GM18526 (cell line): ENCODE measurements around the gene PRKN.

ENCODE experiments used
- POLR2A ChIP-seq: IDR thresholded peaks from 3 replicates; pipeline ENCODE4 v1.6.1; 2011; ENCODE audit not compliant: insufficient read length; ENCODE audit errors: extremely low read depth

The PRKN gene

DNA sequence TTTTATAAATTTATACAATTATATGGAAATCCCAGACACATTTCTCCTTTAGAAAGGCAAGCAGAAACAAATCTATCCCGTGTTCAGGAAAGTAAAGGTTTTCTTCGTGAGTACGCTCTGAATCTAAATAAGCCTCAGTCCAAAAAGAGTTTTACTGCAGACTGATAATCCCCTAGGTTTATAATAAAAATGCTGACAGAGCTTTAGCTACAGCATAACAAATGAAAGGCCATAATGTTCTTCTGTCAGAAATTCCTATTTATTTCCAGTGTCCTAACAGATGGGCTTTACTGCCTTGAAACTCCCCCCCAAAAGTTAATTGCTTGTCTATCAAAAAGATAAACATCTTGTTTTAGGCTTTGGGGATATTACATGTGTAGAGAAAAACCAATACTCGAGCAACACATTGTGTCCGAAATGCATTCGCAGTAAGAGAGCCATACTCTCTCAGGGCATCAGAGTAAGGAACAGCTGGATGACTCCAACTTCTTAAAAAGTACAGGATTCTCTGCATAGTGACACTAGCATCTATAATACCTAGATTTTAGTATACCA, 109.0 kb downstream of the PRKN start:
- no peak for TF ChIP-seq POLR2A

DNA sequence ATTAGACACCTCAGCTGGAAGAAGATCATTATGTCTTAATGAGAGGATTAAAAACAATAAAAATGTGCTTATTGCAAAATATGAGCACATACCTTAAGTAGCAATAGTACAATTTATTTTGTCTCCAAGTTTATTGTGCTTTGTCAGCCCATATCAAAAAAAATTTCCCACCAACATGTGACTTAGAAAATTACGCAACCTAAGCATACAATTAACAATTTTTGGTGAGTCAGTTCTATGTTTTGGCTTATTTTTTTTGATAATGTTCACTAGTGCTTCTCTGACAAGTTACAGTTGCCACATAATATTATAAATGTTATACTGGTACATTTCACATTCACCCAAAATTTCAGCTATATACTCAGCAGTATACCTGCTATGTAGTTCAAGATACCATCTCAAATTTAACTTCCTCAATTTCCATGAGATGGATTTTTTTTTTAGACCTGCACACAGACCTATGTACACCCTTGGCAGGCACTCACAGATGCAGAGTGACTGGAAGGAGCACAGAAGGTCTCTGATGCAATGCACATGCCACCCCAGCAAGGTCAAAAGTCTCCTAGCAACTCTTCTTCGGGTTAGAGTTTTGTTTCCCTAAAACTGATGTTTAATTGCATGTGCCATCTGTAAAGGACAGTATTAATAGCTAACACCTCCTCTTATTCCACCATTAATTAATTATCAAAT, 112.4 kb downstream of the PRKN start:
- no peak for TF ChIP-seq POLR2A

DNA sequence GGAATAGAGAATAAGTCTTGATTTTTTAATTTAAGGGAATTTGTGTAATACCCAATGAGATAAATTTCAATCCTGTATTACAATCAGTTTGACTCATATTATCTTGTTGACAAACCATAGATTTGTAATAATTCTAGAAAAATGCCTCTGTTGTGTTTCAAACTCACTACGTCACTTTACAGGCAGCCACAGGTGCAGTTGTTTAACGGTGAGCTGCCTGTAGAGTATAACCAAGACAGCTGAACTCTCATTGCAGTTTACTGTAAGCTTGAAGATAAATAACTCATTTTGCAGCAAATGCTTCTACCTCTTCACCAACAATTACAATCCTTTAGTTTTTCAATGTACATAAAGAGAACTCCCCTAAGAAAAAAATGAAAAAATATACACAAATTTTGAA, 114.3 kb downstream of the PRKN start:
- TF ChIP-seq POLR2A, result no peak

DNA sequence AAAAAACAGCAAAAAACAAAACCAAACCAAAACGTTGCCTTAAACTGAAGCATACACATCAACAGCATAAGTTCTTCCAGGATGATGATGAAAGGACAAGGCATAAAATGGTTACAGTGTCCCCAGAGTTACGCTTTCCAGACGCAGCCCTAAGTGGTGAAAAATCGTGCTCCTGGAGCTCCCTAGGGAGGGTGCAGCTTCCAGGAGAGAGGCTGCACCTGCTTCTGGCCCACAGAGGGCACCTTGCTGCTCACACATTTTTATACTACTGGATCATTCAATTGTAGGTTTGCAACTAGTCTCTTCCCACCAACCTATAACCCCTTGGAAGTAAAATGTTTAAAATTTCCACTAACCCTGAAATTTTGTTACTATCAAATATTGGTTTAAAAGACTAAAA, 115.0 kb downstream of the PRKN start:
- TF ChIP-seq POLR2A, result no peak

DNA sequence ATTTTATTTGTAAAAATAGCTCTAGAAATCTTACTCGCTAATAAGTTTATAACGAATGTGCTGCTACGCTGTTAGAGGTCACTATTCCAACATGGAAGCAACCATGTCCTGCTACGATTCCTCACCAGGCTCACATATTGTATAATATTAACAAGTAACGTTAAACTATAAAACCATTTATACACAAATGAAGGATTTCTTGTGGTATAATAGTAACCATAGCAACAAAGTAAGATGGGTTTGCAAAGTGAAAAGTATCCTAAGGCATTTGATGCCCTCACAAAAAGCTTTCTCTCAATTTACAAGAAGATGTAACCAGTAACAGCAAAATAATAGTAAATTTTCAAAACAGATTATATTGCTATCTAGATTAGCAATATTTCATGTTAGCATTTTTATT, 117.2 kb downstream of the PRKN start:
- no peak for TF ChIP-seq POLR2A

DNA sequence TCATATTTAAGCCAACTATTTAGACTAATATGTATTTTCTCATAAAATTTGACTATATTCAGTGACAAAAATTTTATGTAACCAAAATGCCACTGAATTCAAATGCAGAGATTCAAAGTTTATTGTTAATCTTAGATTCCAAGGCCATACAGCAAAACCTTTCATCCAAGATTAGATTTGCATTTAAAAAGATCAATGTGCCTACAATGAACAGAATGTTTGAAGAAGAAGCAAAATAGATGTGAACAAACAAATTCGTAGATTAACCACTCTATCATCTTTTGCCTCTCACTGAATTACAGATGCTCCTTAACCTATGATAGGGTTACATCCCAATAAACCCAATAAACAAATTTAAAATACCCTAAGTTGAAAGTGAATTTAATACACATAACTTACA, 121.7 kb downstream of the PRKN start:
- TF ChIP-seq POLR2A, result no peak

DNA sequence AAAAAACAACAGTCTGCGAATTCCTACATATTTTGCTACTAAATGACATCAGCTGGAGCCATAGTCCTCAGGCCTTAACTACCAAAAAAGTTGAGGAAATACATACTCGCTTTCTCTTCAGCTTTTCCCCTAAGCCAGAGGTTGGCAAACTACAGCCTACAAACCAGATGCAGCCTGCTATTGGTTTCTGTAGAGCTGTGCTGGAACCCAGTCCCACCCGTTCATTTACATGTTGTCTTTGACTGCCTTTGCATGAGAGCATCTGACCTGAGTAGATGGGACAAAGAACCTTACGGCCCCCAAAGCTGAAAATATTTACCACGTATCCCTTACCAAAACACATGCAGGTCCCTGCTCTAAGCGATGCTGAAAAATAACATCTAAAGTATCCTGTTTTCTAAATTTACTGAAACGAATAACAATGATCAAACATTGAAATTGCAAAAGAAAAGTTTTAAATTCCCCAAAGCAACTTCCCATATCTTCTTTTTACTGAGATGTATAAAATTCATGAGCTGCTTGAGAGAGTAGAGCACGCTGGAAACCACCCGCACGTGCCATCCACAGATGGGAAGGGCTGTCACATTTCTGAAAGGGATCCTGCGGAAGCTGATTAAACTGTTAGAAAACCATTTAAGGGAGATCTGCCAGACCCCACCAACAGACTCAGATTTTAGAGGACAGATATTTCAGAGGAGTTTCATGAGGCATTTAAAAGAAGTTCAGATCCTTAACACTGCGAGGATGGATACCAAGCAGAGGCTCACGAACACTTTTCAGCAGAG, 124.1 kb downstream of the PRKN start:
- TF ChIP-seq POLR2A, result no peak

DNA sequence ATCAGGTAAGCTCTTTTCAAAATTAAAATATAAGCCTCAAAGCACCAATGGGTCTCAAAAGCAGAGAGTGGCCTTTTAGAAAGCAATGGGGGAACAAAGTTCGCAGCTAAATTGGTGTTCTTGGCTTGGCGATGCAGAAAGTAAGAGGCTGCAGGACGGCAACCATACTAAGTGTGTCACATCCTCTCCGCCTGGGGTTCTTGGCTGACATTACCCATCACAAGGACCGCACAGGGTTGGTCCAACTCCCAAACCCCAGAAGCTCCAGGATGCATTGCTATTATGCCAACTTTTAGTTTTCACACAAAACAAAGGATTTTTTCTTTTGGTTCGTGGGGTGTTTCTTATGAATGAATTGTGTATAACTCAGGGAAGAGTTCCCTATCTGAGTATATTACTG, 124.8 kb downstream of the PRKN start:
- no peak for TF ChIP-seq POLR2A

DNA sequence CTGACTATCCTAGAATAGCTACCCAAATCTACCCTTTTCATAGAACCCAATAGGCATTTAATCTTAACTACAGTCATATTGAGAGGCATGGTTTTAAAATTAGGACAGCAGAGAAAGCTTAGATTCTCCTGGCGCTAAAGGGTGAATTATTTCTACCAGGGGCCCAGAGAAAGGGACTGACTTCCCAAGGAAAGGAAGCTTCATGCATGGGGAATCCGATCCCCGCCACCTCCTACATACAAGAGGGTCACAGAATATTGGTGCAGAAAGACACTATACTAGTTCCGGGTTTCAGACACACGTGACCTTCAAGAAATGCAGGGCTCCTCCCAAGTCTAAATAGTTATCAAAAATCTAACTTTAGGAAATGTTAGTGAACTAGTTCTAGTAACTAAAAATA, 130.9 kb downstream of the PRKN start:
- no peak for TF ChIP-seq POLR2A

DNA sequence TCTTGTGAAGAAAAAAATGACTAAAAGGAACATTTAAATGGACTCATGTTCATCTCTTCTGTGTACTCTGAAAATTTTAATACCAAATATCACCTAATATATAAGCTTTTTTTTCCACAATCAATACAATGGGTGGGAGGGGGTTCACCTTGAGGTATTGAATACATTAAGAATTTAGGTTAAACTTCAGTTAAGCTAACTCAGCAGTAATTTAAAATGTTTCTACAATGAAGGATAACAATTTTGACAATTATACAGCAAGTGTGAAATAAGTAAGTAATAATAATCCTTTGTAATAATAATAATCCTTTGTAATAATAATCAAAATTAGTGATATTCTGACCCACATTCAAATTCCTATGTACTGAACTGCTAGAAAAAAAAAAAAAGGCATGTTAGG, 136.0 kb downstream of the PRKN start:
- TF ChIP-seq POLR2A, result no peak

DNA sequence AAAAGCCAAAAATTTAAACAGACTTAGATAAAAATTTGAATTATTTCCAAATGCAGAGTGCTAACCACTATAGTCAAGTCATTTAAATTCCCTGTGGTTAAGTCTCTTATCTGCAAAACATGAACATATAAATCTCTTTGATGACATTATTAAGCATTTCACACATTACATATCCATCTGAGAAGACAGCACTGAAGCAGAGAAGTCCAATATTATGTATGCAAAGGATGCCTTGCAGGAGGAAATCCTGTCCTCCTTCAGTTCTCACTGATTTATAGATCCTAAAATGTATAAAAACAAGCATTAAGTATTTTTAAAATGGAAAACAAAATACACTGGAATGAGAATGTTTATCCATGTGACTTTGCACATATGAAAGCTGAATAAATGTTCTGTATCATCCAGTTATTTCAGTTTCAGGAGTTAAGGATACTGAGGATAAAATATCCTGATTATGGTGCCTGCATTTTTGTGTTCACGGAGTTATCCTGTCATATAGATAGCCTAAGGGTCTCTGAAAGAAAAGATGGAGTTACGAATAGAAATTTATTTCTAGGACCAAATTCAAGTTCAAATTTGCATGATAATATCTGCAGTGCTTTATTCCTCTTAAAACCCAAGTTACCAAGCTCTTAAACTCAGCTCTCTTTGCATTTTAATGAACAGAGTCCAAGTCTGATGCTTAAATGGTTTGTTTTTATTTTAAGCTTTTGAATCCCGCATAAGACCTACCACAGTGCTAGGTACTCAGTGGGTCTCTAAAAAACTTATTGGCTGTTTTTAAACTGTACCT, 145.4 kb downstream of the PRKN start:
- TF ChIP-seq POLR2A, result no peak

DNA sequence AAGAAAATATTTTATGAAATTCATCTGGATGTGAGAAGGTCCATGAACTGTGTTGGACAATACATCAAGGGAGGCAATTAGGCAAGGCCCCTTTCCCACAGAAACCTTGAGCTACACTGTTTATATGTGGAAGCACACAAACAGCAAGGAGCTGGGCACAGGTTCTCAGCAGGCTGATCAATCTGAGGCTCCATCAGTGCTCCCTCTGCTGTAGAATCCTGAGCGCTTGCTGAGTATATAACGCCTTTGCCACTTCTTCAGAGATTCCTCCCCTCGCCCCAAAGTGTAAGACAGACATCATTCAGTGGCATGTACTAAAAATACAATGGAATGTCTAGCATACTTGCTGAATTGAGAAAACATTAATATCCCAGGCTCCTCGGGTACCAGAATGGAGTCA, 146.9 kb downstream of the PRKN start:
- TF ChIP-seq POLR2A, result no peak

DNA sequence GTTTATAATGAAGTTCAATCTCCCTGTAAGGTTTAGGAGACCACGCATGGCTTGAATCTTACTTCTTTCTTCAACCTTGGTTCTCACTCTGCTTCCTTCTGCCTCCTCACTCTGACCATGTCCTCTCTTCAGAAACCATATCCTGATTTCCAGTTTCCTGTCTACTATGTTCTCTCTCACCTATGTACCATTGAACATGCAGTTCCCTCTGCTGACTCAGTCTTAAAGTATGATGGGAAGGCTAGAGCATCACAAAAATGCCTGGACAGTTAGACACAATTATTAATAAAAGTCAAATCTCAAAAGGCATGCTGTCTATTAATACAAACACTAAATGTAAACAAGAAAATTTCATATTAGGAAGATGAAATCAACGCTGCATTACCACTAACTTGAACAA, 151.6 kb downstream of the PRKN start:
- TF ChIP-seq POLR2A, result no peak

DNA sequence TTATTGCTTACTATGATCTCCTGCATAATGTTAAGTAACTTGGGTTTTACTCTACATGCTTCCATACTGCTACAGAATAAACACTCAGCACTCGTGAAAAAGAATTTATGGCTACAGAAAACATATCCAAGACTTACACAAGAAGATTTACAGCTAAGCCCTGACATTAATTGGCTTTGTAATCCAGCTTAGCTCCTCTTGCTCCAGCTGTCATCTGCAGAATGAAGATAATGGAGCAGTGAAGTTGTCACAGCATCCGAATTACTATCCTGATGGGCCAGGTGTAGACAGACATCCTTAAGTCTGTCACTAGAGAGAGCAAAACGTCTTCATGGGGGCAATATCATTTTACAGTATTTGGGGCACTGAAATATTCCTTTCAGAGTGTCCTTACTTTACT, 155.3 kb downstream of the PRKN start:
- TF ChIP-seq POLR2A, result no peak

DNA sequence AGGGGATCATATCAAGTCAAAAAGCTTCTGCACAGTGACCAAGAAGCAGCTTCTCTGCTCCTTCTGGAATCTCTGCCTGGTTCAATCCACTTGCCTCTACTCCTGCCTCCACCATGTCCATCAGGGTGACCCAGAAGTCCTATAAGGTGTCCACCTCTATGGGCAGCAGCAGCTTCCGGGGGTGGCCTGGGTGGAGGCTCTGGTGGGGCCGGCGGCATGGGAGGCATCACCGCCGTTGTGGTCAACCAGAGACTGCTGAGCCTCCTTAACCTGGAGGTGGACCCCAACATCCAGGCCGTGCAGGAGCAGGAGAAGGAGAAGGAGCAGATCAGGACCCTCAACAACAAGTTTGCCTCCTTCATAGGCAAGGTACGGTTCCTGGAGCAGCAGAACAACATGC, 159.3 kb downstream of the PRKN start:
- TF ChIP-seq POLR2A, result no peak

DNA sequence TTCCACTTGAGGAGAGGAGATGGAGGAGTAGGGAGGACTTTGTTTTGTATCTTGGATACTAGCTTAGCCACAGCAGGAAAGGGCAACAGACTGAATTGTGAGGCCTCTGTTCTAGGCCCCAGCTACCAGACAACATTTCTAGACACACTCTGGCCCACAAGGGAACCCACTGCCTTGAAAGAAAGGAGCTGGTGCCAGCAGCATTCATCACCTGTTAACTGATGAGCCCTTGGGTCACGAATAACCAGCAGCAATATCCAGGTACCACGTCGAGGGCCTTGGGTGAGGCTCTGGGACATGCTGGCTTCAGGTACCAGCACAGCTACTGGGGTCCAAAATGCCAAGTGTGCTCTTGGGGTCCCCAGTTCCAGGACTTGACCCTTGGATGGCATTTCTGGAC, 165.5 kb downstream of the PRKN start:
- TF ChIP-seq POLR2A, result no peak
